Hepatocyte (in vitro differentiated cells): ENCODE measurements around the gene ANKRD44. TPM values are rescaled to one million over a fixed set of nuclear protein-coding genes. Genes with fewer than 3 reads are reported as not detected.

Source experiments
- DNase-seq: peaks from one replicate; pipeline ENCODE4 v3.0.0-alpha.2; 2016; ENCODE audit warnings: low spot score
- H2AFZ ChIP-seq: fragments of 200-600 bp; sonication (generic); 2 replicates; pipeline ENCODE4 v1.6.0; 2016; ENCODE audit warnings: antibody characterized with exemption, mild to moderate bottlenecking
- H3K27ac ChIP-seq: fragments of 200-600 bp; sonication (generic); 2 replicates; pipeline ENCODE4 v1.5.1; 2016; ENCODE audit warnings: mild to moderate bottlenecking
- H3K27me3 ChIP-seq: fragments of 200-600 bp; sonication (generic); 2 replicates; pipeline ENCODE4 v1.6.1; 2016
- H3K36me3 ChIP-seq: fragments of 200-600 bp; sonication (generic); replicated peaks from 2 replicates; pipeline ENCODE4 v1.5.1; 2016; ENCODE audit warnings: low read depth; ENCODE audit not compliant: insufficient read depth
- H3K4me1 ChIP-seq: fragments of 200-600 bp; sonication (generic); 2 replicates; pipeline ENCODE4 v1.5.1; 2016; ENCODE audit warnings: mild to moderate bottlenecking, moderate library complexity; ENCODE audit not compliant: insufficient read depth
- H3K4me2 ChIP-seq: fragments of 200-600 bp; sonication (generic); 2 replicates; pipeline ENCODE4 v1.6.0; 2016
- H3K4me3 ChIP-seq: fragments of 200-600 bp; sonication (generic); 2 replicates; pipeline ENCODE4 v1.5.1; 2016; ENCODE audit warnings: mild to moderate bottlenecking
- H3K79me2 ChIP-seq: fragments of 200-600 bp; sonication (generic); 2 replicates; pipeline ENCODE4 v1.6.0; 2017; ENCODE audit warnings: mild to moderate bottlenecking
- H3K9me2 ChIP-seq: fragments of 200-600 bp; sonication (generic); replicated peaks from 2 replicates; pipeline ENCODE4 v1.6.0; 2017; ENCODE audit warnings: mild to moderate bottlenecking; ENCODE audit not compliant: insufficient read depth
- H3K9me3 ChIP-seq: fragments of 200-600 bp; sonication (generic); 2 replicates; pipeline ENCODE4 v1.5.1; 2016; ENCODE audit warnings: low read depth, mild to moderate bottlenecking
- H4K20me1 ChIP-seq: fragments of 200-600 bp; sonication (generic); 2 replicates; pipeline ENCODE4 v1.6.0; 2016; ENCODE audit warnings: mild to moderate bottlenecking; ENCODE audit not compliant: insufficient read depth, poor library complexity, severe bottlenecking
- CTCF ChIP-seq: fragments of 200-600 bp; sonication (generic); IDR thresholded peaks from 2 replicates; pipeline ENCODE4 v1.5.1; 2016; ENCODE audit warnings: antibody characterized with exemption, mild to moderate bottlenecking; ENCODE audit not compliant: poor library complexity
- EZH2 ChIP-seq: fragments of 200-600 bp; sonication (generic); IDR thresholded peaks from 2 replicates; pipeline ENCODE4 v1.6.1; 2016; ENCODE audit warnings: antibody characterized with exemption, mild to moderate bottlenecking, borderline replicate concordance
- EZH2phosphoT487 ChIP-seq: fragments of 200-600 bp; sonication (generic); IDR thresholded peaks from one replicate; pipeline ENCODE4 v1.6.1; 2018; ENCODE audit warnings: antibody characterized with exemption, mild to moderate bottlenecking, low read depth, moderate library complexity; ENCODE audit not compliant: unreplicated experiment, severe bottlenecking
- WGBS: methylation state at CpG from one replicate; pipeline ENCODE4 v1.1.6; 2016; ENCODE audit warnings: low lambda C conversion rate; ENCODE audit errors: missing lambda C conversion rate; 5-methylcytosine and 5-hydroxymethylcytosine counted together
- polyA plus RNA-seq: library from polyadenylated mRNA; unstranded; fragments of >200 nt; fragmentation: Nextera tagmentation; extraction: Ambion mirVana; gene quantifications from 2 replicates; pipeline ENCODE4 v1.2.1, GENCODE V29; 2016
- total RNA-seq: library from RNA; depleted of rRNA; stranded (reverse); fragments of >200 nt; gene quantifications from 2 replicates; pipeline ENCODE4 v1.2.3, GENCODE V29; 2014

Gene ANKRD44
- total and polyA plus RNA-seq, 2 experiments from 2014 or later, result 5.9 to 9.1 TPM

- TF ChIP-seq EZH2, result no peak
- no peak for TF ChIP-seq CTCF
- no peak for TF ChIP-seq EZH2phosphoT487
- H4K20me1 ChIP-seq, result no peaks in the 10 kb centered on the region
Observed at GRCh38 chr2:197052356-197052755, 258.2 kb downstream of the ANKRD44 start.

GRCh38 chr2:197045115-197045514 is 265.5 kb downstream of the ANKRD44 start:
- Histone ChIP-seq H2AFZ (no peak overlapping the region), H3K9me3 (no peaks in the 10 kb centered on the region), H3K9me2 (no peaks in the 10 kb centered on the region), H3K4me1 (no peaks in the 10 kb centered on the region), H3K4me2 (no peak overlapping the region), H3K27ac (no peak overlapping the region), H3K79me2 (no peaks in the 10 kb centered on the region), H3K27me3 (no peaks in the 10 kb centered on the region), H3K36me3 (no peaks in the 10 kb centered on the region), H4K20me1 (no peaks in the 10 kb centered on the region), H3K4me3 (no peak overlapping the region)
- DNase-seq, result no peak
- TF ChIP-seq EZH2phosphoT487, result no peak
- TF ChIP-seq EZH2, result no peak
- no peak for TF ChIP-seq CTCF

More at GRCh38 chr2:197052356-197052755, 258.2 kb downstream of the ANKRD44 start:
- Histone ChIP-seq H3K9me3 (peaks cover 9% of the 10 kb centered on the region), H3K9me2 (no peaks in the 10 kb centered on the region), H2AFZ (no peak overlapping the region), H3K79me2 (no peaks in the 10 kb centered on the region), H3K4me2 (no peak overlapping the region), H3K27ac (no peak overlapping the region), H3K27me3 (no peaks in the 10 kb centered on the region), H3K4me1 (no peaks in the 10 kb centered on the region), H3K36me3 (no peaks in the 10 kb centered on the region), H3K4me3 (no peak overlapping the region)
- DNase-seq, result no peak
- 53% methylated on average over 4 of the region's 4 CpGs for WGBS

GRCh38 chr2:197042739-197043196 is 267.8 kb downstream of the ANKRD44 start:
- Histone ChIP-seq H3K4me1 (no peaks in the 10 kb centered on the region), H2AFZ (no peak overlapping the region), H3K9me3 (no peaks in the 10 kb centered on the region), H3K27me3 (no peaks in the 10 kb centered on the region), H3K4me3 (no peak overlapping the region), H3K36me3 (no peaks in the 10 kb centered on the region), H3K27ac (no peak overlapping the region), H4K20me1 (no peaks in the 10 kb centered on the region), H3K9me2 (no peaks in the 10 kb centered on the region), H3K79me2 (no peaks in the 10 kb centered on the region), H3K4me2 (no peak overlapping the region)
- 76% methylated on average over 5 of the region's 5 CpGs for WGBS
- TF ChIP-seq EZH2phosphoT487, result no peak
- no peak for TF ChIP-seq EZH2
- no peak for TF ChIP-seq CTCF
- DNase-seq, result no peak

- H3K4me2 ChIP-seq, result no peak overlapping the region
- H3K4me1 ChIP-seq, result no peaks in the 10 kb centered on the region
- H3K79me2 ChIP-seq, result no peaks in the 10 kb centered on the region
- no peak overlapping the region for H3K4me3 ChIP-seq
- no peaks in the 10 kb centered on the region for H3K27me3 ChIP-seq
- H3K9me3 ChIP-seq, result no peaks in the 10 kb centered on the region
- H4K20me1 ChIP-seq, result no peaks in the 10 kb centered on the region
- WGBS, result 92% methylated on average over 2 of the region's 2 CpGs
- DNase-seq, result no peak
- no peak overlapping the region for H3K27ac ChIP-seq
- no peak overlapping the region for H2AFZ ChIP-seq
- H3K36me3 ChIP-seq, result no peaks in the 10 kb centered on the region
- TF ChIP-seq EZH2phosphoT487, result no peak
- no peak for TF ChIP-seq CTCF
- TF ChIP-seq EZH2, result no peak
- H3K9me2 ChIP-seq, result no peaks in the 10 kb centered on the region
Observed at GRCh38 chr2:197037863-197038398, 272.6 kb downstream of the ANKRD44 start.
